Umbilical cord (tissue), 2 donors: ENCODE measurements around the gene HDDC3. TPM values are rescaled to one million over a fixed set of nuclear protein-coding genes. Genes with fewer than 3 reads are reported as not detected.
A peak's percentile ranks its signal among the peaks of the same experiment; 100 is the strongest.

Source experiments
- DNase-seq: peaks from one replicate; pipeline ENCODE4 v3.0.0-alpha.2; 2015; ENCODE audit warnings: low spot score
- total RNA-seq: library from RNA; depleted of rRNA; stranded (reverse); fragments of >200 nt; gene quantifications from one replicate; pipeline ENCODE4 v1.2.3, GENCODE V29; 2014; ENCODE audit warnings: low replicate concordance; ENCODE audit not compliant: insufficient read depth

Gene HDDC3
- total RNA-seq, 1 donor from 2014 or later: 11.3 TPM

- DNase-seq: no peak
These were observed 39.7 kb downstream of the HDDC3 start for GRCh38 chr15:90892498-90893174.

DNA sequence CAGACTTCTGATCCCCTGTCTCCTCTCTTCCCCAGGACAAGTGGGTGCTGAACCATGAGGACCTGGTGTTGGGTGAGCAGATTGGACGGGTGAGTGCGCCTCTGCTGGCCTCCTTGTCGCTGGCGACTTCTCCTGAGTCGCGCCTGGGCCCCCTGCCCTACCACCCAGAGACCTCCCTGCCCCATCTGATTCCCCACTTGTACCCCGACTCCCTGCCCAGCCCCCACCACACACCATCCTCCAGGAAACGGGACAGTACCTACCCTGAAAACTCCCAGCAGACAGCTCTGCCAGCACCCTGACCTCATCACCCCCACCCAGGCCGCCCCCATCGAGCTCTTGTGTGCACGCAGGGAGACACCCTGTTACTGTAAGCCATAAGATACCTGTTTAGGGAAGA lies 40.3 kb downstream of the HDDC3 start:
- no peak for DNase-seq

GRCh38 chr15:90891346-90891949 lies 40.9 kb downstream of the HDDC3 start:
- DNase-seq: no peak

GRCh38 chr15:90890839-90891238 lies 41.5 kb downstream of the HDDC3 start:
- no peak for DNase-seq

DNA sequence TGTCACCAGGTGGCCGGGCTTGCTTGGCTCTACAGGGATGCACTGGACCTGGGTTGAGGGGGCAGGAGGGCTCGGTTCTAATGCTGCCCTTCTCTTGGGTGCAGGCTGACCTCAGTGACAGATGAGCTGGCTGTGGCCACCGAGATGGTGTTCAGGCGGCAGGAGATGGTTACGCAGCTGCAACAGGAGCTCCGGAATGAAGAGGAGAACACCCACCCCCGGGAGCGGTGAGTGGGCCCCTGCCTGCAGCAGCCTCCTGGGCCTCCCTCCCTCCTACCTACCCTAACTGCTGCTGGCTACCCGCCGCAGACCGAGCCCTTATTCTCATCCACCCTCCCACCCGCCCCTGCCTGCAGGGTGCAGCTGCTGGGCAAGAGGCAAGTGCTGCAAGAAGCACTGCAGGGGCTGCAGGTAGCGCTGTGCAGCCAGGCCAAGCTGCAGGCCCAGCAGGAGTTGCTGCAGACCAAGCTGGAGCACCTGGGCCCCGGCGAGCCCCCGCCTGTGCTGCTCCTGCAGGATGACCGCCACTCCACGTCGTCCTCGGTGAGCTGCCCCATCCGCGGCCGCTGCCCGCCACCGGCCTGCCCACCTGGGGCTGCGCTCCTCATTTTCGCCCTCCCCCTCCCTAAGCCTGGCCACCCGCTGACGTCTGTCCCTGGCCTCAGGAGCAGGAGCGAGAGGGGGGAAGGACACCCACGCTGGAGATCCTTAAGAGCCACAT lies 42.5 kb downstream of the HDDC3 start:
- no peak for DNase-seq

- no peak for DNase-seq
These were observed 43.0 kb downstream of the HDDC3 start for GRCh38 chr15:90889313-90889730.

- DNase-seq: no peak
These were observed 45.3 kb downstream of the HDDC3 start for GRCh38 chr15:90887037-90887481.

DNA sequence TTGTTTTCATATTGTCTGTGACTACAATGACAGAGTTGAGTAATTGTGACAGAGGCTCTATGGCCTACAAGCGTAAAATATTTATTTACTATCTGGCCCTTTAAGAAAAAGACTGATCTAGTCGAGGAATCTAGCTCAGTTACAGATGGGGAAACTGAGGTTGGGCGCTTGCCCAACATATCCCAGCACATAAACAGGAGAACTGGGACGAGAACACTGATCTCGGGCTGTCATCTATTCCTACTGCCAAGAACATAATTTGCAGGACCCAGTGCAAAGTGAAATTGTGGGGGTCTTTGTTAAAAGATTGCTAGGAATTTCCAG lies 46.1 kb downstream of the HDDC3 start:
- DNase-seq: no peak

DNA sequence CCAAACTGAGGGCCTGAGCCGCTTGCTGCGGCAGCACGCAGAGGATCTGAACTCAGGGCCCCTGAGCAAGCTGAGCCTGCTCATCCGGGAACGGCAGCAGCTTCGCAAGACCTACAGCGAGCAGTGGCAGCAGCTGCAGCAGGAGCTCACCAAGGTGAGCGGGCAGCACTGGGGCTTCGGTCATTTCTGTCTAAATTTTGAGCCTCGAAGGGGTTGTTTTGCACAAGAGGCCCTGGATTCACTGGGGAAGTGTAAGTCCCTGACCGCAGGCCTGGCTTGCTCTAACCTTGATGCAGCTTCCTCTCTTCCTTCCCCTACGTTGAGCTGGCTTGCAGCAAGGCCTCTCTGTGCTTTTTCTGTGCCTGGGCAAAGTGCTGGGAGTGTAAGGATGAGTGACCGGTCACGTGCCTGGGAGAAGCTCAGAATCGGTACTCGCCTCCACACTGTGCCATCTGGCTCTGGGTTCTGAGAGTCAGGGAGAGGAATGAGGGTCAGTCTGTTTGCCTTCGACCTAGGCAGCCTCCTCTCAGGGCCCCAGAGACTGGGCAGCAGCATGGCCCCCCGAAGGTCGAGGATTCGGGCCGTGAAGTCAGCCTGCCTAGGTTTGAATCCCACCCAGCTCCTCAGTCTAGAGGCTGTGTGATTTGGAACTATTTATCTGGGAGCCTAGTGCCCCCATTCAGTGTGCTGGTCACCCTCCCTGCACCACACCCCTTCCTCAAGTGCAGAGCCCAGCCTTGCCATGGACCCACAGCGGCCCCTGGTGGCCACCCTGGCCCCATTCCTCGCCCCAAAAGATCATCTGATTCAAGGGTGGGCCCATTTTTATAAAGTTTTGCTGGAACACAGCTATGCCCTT lies 46.7 kb downstream of the HDDC3 start:
- peak; percentile 72 for DNase-seq

- no peak for DNase-seq
These were observed 47.5 kb downstream of the HDDC3 start for GRCh38 chr15:90884719-90885431.

GRCh38 chr15:90883976-90884718 lies 48.2 kb downstream of the HDDC3 start, which contains the start of gene FES:
TSS of gene FES (plus strand) at chr15:90884504. CDS start at chr15:90885046, 542 bp downstream.
- DNase-seq: peak; percentile 80

DNA sequence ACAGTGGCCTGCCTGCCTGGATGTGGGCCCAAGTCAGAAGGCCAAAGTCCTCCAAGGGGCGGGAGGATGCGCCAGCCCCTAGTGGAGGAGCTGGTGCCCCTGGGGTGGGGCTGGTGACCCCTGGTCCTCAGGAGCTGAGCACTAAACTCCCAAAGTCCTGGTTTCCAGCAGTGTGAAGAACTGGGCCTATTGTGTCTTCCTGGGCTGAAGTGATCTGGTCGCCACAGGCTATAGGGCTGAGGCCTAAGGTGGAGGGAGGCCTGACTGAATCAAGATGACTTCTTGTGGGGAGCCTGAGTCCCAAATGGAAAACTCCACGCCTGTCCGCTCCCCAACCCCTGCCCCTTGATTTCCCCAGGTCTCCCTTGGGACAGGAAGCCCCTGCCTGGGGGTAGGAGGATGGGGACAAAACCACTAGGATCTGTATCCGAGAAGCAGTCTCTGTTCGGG lies 48.8 kb downstream of the HDDC3 start:
- no peak for DNase-seq

- DNase-seq: no peak
These were observed 49.4 kb downstream of the HDDC3 start for GRCh38 chr15:90882781-90883525.

DNA sequence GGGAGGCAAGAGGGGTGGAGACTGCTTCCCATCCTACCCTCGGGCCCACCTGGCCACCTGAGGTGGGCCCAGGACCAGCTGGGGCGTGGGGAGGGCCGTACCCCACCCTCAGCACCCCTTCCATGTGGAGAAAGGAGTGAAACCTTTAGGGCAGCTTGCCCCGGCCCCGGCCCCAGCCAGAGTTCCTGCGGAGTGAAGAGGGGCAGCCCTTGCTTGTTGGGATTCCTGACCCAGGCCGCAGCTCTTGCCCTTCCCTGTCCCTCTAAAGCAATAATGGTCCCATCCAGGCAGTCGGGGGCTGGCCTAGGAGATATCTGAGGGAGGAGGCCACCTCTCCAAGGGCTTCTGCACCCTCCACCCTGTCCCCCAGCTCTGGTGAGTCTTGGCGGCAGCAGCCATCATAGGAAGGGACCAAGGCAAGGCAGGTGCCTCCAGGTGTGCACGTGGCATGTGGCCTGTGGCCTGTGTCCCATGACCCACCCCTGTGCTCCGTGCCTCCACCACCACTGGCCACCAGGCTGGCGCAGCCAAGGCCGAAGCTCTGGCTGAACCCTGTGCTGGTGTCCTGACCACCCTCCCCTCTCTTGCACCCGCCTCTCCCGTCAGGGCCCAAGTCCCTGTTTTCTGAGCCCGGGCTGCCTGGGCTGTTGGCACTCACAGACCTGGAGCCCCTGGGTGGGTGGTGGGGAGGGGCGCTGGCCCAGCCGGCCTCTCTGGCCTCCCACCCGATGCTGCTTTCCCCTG lies 50.2 kb downstream of the HDDC3 start:
- no peak for DNase-seq

- no peak for DNase-seq
These were observed 51.0 kb downstream of the HDDC3 start for GRCh38 chr15:90881181-90881977.

DNA sequence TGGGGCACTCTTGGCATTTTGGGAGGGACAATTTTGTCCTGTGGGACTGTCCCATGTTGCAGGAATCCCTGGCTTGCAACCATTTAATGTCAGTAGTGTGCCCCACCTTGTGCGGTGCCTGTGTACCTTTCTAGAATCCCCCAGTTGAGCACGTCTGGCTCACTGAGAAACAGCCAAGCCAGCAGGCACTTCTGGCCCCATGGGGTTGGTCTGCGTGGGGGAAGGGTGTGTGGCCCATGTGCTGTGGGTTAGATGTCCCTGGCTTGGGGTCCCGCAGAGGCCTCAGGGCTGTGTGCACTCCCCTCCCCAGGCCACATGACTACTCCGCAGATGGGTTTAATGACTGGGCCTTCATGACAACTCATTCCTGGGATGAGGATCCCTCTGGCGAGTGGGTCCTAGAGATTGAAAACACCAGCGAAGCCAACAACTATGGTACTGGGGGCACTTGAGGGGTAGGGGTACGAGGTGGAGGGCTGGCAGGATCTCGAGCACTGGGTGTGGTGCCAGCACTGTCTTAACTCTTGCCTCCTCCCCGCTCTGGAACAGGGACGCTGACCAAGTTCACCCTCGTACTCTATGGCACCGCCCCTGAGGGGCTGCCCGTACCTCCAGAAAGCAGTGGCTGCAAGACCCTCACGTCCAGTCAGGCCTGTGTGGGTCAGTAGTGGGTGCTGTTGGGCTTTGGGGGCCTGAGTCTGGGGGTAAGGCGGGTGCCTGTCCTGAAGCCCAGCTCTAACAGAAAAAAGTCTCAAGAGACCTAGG lies 51.8 kb downstream of the HDDC3 start:
- DNase-seq: no peak
